MG63 (cell line): ENCODE measurements around the gene C16orf46. TPM values are rescaled to one million over a fixed set of nuclear protein-coding genes. Genes with fewer than 3 reads are reported as not detected.
A peak's percentile ranks its signal among the peaks of the same experiment; 100 is the strongest.

ENCODE experiments used
- DNase-seq: peaks from one replicate; pipeline ENCODE4 v3.0.0-alpha.2; 2020
- H3K27me3 ChIP-seq: fragments of 250-450 bp; sonication (Bioruptor Pico); 2 replicates; pipeline ENCODE4 v1.5.1; 2020; ENCODE audit warnings: mild to moderate bottlenecking, moderate library complexity
- H3K36me3 ChIP-seq: fragments of 250-450 bp; sonication (Bioruptor Pico); 2 replicates; pipeline ENCODE4 v1.5.1; 2020; ENCODE audit warnings: mild to moderate bottlenecking, moderate library complexity
- H3K4me3 ChIP-seq: fragments of 250-450 bp; sonication (Bioruptor Pico); 2 replicates; pipeline ENCODE4 v1.5.1; 2020; ENCODE audit warnings: mild to moderate bottlenecking, moderate library complexity
- H3K9me3 ChIP-seq: fragments of 250-450 bp; sonication (Bioruptor Pico); 2 replicates; pipeline ENCODE4 v1.5.1; 2020; ENCODE audit warnings: mild to moderate bottlenecking, moderate library complexity
- total RNA-seq: library from RNA; depleted of rRNA; stranded (reverse); fragments of >200 nt; shearing (Covaris generic); gene quantifications from 2 replicates; pipeline ENCODE4 v1.2.3, GENCODE V29; 2014; ENCODE audit warnings: low replicate concordance

C16orf46 gene
- total RNA-seq, 1 experiment from 2014 or later = 0.07 TPM

GRCh38 chr16:81094771-81095251 lies 17.8 kb upstream of the C16orf46 start:
- no peaks in the 10 kb centered on the region; the same call in 1 of the 2 replicates for H3K36me3 ChIP-seq
- no peak for DNase-seq
- H3K9me3 ChIP-seq = no peaks in the 10 kb centered on the region
- H3K27me3 ChIP-seq = no peaks in the 10 kb centered on the region
- peak overlapping the region; percentile 76 for H3K4me3 ChIP-seq

GRCh38 chr16:81088836-81089235 lies 11.8 kb upstream of the C16orf46 start:
- DNase-seq = no peak
- Histone ChIP-seq H3K36me3 (peaks cover 2% of the 10 kb centered on the region), H3K27me3 (no peaks in the 10 kb centered on the region), H3K4me3 (no peak overlapping the region), H3K9me3 (no peaks in the 10 kb centered on the region)

GRCh38 chr16:81081014-81081413 lies 4.0 kb upstream of the C16orf46 start:
- Histone ChIP-seq H3K27me3 (no peaks in the 10 kb centered on the region), H3K4me3 (no peak overlapping the region), H3K36me3 (no peaks in the 10 kb centered on the region), H3K9me3 (no peaks in the 10 kb centered on the region)
- DNase-seq = no peak

GRCh38 chr16:81080233-81080632 lies 3.2 kb upstream of the C16orf46 start:
- no peaks in the 10 kb centered on the region for H3K36me3 ChIP-seq
- H3K27me3 ChIP-seq = no peaks in the 10 kb centered on the region
- DNase-seq = no peak
- no peaks in the 10 kb centered on the region for H3K9me3 ChIP-seq
- no peak overlapping the region for H3K4me3 ChIP-seq

GRCh38 chr16:81076566-81077075 lies 417 bp downstream of the C16orf46 start:
- H3K27me3 ChIP-seq = no peaks in the 10 kb centered on the region
- no peaks in the 10 kb centered on the region for H3K9me3 ChIP-seq
- peak overlapping the region; percentile 74 for H3K4me3 ChIP-seq
- peak; percentile 82 for DNase-seq
- H3K36me3 ChIP-seq = no peaks in the 10 kb centered on the region

GRCh38 chr16:81073560-81074330 lies 3.3 kb downstream of the C16orf46 start:
- H3K36me3 ChIP-seq = no peaks in the 10 kb centered on the region
- no peak for DNase-seq
- H3K27me3 ChIP-seq = no peaks in the 10 kb centered on the region
- no peaks in the 10 kb centered on the region for H3K9me3 ChIP-seq
- H3K4me3 ChIP-seq = no peak overlapping the region

GRCh38 chr16:81071805-81072204 lies 5.2 kb downstream of the C16orf46 start:
- H3K9me3 ChIP-seq = no peaks in the 10 kb centered on the region
- DNase-seq = no peak
- H3K4me3 ChIP-seq = no peak overlapping the region
- H3K36me3 ChIP-seq = no peaks in the 10 kb centered on the region
- H3K27me3 ChIP-seq = no peaks in the 10 kb centered on the region

- Histone ChIP-seq H3K4me3 (no peak overlapping the region), H3K36me3 (no peaks in the 10 kb centered on the region), H3K27me3 (no peaks in the 10 kb centered on the region), H3K9me3 (no peaks in the 10 kb centered on the region)
- no peak for DNase-seq
Measured at GRCh38 chr16:81070979-81071378, 6.1 kb downstream of the C16orf46 start.

- Histone ChIP-seq H3K4me3 (no peak overlapping the region), H3K36me3 (no peaks in the 10 kb centered on the region), H3K9me3 (no peaks in the 10 kb centered on the region), H3K27me3 (no peaks in the 10 kb centered on the region)
- no peak for DNase-seq
Measured at GRCh38 chr16:81069063-81069462, 8.0 kb downstream of the C16orf46 start.

GRCh38 chr16:81067166-81067565 lies 9.9 kb downstream of the C16orf46 start:
- DNase-seq = no peak
- Histone ChIP-seq H3K4me3 (no peak overlapping the region), H3K36me3 (no peaks in the 10 kb centered on the region), H3K27me3 (no peaks in the 10 kb centered on the region), H3K9me3 (no peaks in the 10 kb centered on the region)

GRCh38 chr16:81066681-81067080 lies 10.4 kb downstream of the C16orf46 start:
- Histone ChIP-seq H3K9me3 (no peaks in the 10 kb centered on the region), H3K4me3 (no peak overlapping the region), H3K36me3 (no peaks in the 10 kb centered on the region), H3K27me3 (no peaks in the 10 kb centered on the region)
- no peak for DNase-seq

GRCh38 chr16:81061871-81062608 lies 15.0 kb downstream of the C16orf46 start:
- H3K9me3 ChIP-seq = no peaks in the 10 kb centered on the region
- no peak overlapping the region for H3K4me3 ChIP-seq
- no peaks in the 10 kb centered on the region for H3K36me3 ChIP-seq
- DNase-seq = no peak
- H3K27me3 ChIP-seq = no peaks in the 10 kb centered on the region

GRCh38 chr16:81061307-81061640 lies 15.8 kb downstream of the C16orf46 start:
- Histone ChIP-seq H3K9me3 (no peaks in the 10 kb centered on the region), H3K27me3 (no peaks in the 10 kb centered on the region), H3K4me3 (no peak overlapping the region), H3K36me3 (no peaks in the 10 kb centered on the region)
- DNase-seq = no peak

- H3K36me3 ChIP-seq = no peaks in the 10 kb centered on the region
- no peak overlapping the region for H3K4me3 ChIP-seq
- no peaks in the 10 kb centered on the region for H3K9me3 ChIP-seq
- no peaks in the 10 kb centered on the region for H3K27me3 ChIP-seq
- DNase-seq = no peak
Measured at GRCh38 chr16:81060576-81061306, 16.3 kb downstream of the C16orf46 start.

GRCh38 chr16:81053761-81054160 lies 23.3 kb downstream of the C16orf46 start:
- Histone ChIP-seq H3K36me3 (no peaks in the 10 kb centered on the region), H3K27me3 (no peaks in the 10 kb centered on the region), H3K9me3 (peaks cover 5% of the 10 kb centered on the region; the same call in 1 of the 2 replicates), H3K4me3 (no peak overlapping the region)
- no peak for DNase-seq

GRCh38 chr16:81042821-81043220 lies 34.2 kb downstream of the C16orf46 start:
- Histone ChIP-seq H3K36me3 (peaks cover 3% of the 10 kb centered on the region), H3K4me3 (no peak overlapping the region), H3K27me3 (no peaks in the 10 kb centered on the region), H3K9me3 (no peaks in the 10 kb centered on the region)
- DNase-seq = no peak

- H3K9me3 ChIP-seq = no peaks in the 10 kb centered on the region
- DNase-seq = no peak
- H3K4me3 ChIP-seq = no peak overlapping the region
- H3K27me3 ChIP-seq = no peaks in the 10 kb centered on the region
- H3K36me3 ChIP-seq = peaks cover 3% of the 10 kb centered on the region
Measured at GRCh38 chr16:81041696-81042095, 35.3 kb downstream of the C16orf46 start.
